Measurements from ENCODE around the gene UTY. TPM values are rescaled to one million over a fixed set of nuclear protein-coding genes. Genes with fewer than 3 reads are reported as not detected.

Gene UTY
- total RNA-seq, 1 experiment from 2014 or later = not detected

DNA sequence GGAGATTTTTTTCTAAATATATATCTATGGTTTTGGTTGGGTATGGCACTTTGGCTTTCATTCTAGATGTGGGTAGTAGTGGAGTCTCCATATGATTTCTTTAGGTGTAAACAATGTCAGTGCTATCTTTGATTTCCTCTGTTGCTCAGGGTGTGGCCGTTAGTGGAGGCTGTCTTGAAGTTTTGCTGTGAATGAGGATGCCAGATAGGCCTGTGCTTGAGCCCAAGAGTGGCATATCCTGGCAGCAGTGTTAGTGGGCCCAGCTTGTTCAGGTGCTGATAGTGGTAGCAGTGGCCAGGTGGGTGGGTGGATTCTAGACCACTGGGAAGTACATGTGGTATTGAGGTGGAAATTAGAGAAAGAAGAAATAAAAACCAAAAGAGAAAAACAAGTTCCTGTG, 8.9 kb upstream of the UTY start:
- Histone ChIP-seq H3K23ac (ENCODE audit: insufficient read length, low read depth, low read length) (no peak overlapping the region), H2BK15ac (ENCODE audit: low read depth, low read length) (no peak overlapping the region), H3K14ac (ENCODE audit: insufficient read depth, low read length) (no peak overlapping the region), H3K9me3 (ENCODE audit: control insufficient read depth, low read depth, low read length) (no peaks in the 10 kb centered on the region), H4K5ac (ENCODE audit: insufficient read length, low read depth, low read length) (no peak overlapping the region), H2BK20ac (ENCODE audit: low read depth, low read length, poor library complexity, severe bottlenecking) (no peak overlapping the region), H2BK5ac (ENCODE audit: insufficient read length, low read length) (no peak overlapping the region), H3K27me3 (ENCODE audit: insufficient read depth, low read length) (no peaks in the 10 kb centered on the region), H4K20me1 (ENCODE audit: control insufficient read depth, insufficient read depth, insufficient read length) (no peaks in the 10 kb centered on the region), H2AFZ (ENCODE audit: low read length) (no peak overlapping the region), H3K4me2 (ENCODE audit: insufficient read depth, insufficient read length, low read length) (no peak overlapping the region), H3K9ac (ENCODE audit: extremely low read depth, insufficient read length, low read length) (no peak overlapping the region), H3T11ph (ENCODE audit: low read length) (no peak overlapping the region), H2BK12ac (ENCODE audit: insufficient read length, low read depth, low read length) (no peak overlapping the region), H4K91ac (ENCODE audit: insufficient read length, low read depth, low read length) (no peak overlapping the region), H3K56ac (ENCODE audit: insufficient read length, low read depth, low read length) (no peak overlapping the region), H3K18ac (ENCODE audit: insufficient read length, low read depth, low read length) (no peak overlapping the region), H3K27ac (ENCODE audit: insufficient read length, low read depth, low read length) (no peak overlapping the region), H3K79me1 (ENCODE audit: insufficient read depth, low read depth, low read length, poor library complexity, severe bottlenecking) (no peaks in the 10 kb centered on the region), H3K23me2 (ENCODE audit: insufficient read length, low read depth, low read length, poor library complexity, severe bottlenecking) (no peaks in the 10 kb centered on the region), H3K4me1 (ENCODE audit: insufficient read depth, low read length) (no peaks in the 10 kb centered on the region), H4K8ac (replicated peaks; ENCODE audit: insufficient read length, low read depth, low read length) (no peak overlapping the region), H2BK120ac (ENCODE audit: low read depth, low read length, poor library complexity, severe bottlenecking) (no peak overlapping the region), H3K4ac (ENCODE audit: low read depth, low read length) (no peak overlapping the region), H3K79me2 (ENCODE audit: insufficient read depth, low read length) (no peaks in the 10 kb centered on the region), H2AK5ac (ENCODE audit: insufficient read length, low read length) (no peak overlapping the region)
- Mint-ChIP-seq H3K27me3 (ENCODE audit: low read depth) (no peaks in the 10 kb centered on the region), H3K4me3 (no peak overlapping the region), H3K9me3 (no peaks in the 10 kb centered on the region), H3K27ac (no peak overlapping the region), H3K4me1 (no peaks in the 10 kb centered on the region), H3K36me3 (ENCODE audit: insufficient read depth in 1 of 3, low read depth in 3 of 3) (no peaks in the 10 kb centered on the region)
- no CpG with 5 or more reads among the region's 1 CpG for WGBS (ENCODE audit: extremely low coverage, insufficient read length, low lambda C conversion rate)
- DNase-seq = no peak
- TF ChIP-seq, protein P1, sequence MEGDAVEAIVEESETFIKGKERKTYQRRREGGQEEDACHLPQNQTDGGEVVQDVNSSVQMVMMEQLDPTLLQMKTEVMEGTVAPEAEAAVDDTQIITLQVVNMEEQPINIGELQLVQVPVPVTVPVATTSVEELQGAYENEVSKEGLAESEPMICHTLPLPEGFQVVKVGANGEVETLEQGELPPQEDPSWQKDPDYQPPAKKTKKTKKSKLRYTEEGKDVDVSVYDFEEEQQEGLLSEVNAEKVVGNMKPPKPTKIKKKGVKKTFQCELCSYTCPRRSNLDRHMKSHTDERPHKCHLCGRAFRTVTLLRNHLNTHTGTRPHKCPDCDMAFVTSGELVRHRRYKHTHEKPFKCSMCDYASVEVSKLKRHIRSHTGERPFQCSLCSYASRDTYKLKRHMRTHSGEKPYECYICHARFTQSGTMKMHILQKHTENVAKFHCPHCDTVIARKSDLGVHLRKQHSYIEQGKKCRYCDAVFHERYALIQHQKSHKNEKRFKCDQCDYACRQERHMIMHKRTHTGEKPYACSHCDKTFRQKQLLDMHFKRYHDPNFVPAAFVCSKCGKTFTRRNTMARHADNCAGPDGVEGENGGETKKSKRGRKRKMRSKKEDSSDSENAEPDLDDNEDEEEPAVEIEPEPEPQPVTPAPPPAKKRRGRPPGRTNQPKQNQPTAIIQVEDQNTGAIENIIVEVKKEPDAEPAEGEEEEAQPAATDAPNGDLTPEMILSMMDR (conservative IDR thresholded peaks at IDR 0.05) = no peak
